K562 (cell line): ENCODE measurements around the gene ASB15. TPM values are rescaled to one million over a fixed set of nuclear protein-coding genes. Genes with fewer than 3 reads are reported as not detected.

Experiments
- CEBPG ChIP-seq, 3 experiments: fragments of 200-800 bp in 1 of 3; sonication (Bioruptor generic) in 1 of 3; sonication (generic) in 1 of 3; formaldehyde crosslinking in 1 of 3; IDR thresholded peaks in 2 of 3; conservative IDR thresholded peaks in 1 of 3; 2 replicates each; pipeline versions ENCODE4 v1.6.1 to v1.8.0; 2016 to 2022; ENCODE audit warnings: missing compliant biosample characterization in 2 of 3, missing genetic modification characterization in 2 of 3, mild to moderate bottlenecking in 1 of 3, missing genetic modification reagents in 1 of 3
- GABPB2 ChIP-seq: fragments of 250-450 bp; sonication (Bioruptor Pico); conservative IDR thresholded peaks from 2 replicates; pipeline ENCODE4 v1.5.1; 2021; ENCODE audit warnings: mild to moderate bottlenecking
- IRF2 ChIP-seq: sonication (generic); formaldehyde crosslinking; IDR thresholded peaks from 2 replicates; pipeline ENCODE4 v1.8.1; 2022; ENCODE audit warnings: mild to moderate bottlenecking, missing genetic modification reagents
- KAT7 ChIP-seq: sonication (generic); formaldehyde crosslinking; IDR thresholded peaks from 2 replicates; pipeline ENCODE4 v1.8.0; 2022; ENCODE audit warnings: missing genetic modification reagents, mild to moderate bottlenecking, borderline replicate concordance
- LEF1 ChIP-seq: fragments of 450-650 bp; IDR thresholded peaks from 2 replicates; pipeline ENCODE4 v1.6.1; 2016; ENCODE audit warnings: mild to moderate bottlenecking
- POLR2A ChIP-seq: fragments of 450-650 bp; conservative IDR thresholded peaks from 2 replicates; pipeline ENCODE4 v1.6.1; 2016
- POU5F1 ChIP-seq: fragments of 150-350 bp; IDR thresholded peaks from 2 replicates; pipeline ENCODE4 v1.6.1; 2014; ENCODE audit warnings: borderline replicate concordance, low read length, low read depth, mild to moderate bottlenecking; ENCODE audit not compliant: partially characterized antibody
- RBM17 ChIP-seq: fragments of 200-400 bp; formaldehyde crosslinking; IDR thresholded peaks from 2 replicates; pipeline ENCODE4 v1.6.1; 2017; ENCODE audit warnings: low read depth, mild to moderate bottlenecking, low read length, borderline replicate concordance
- SIX5 ChIP-seq, 2 experiments: IDR thresholded peaks; 2 replicates each; pipeline ENCODE4 v1.6.1; 2011; ENCODE audit warnings: low read length in 2 of 2, borderline replicate concordance in 1 of 2, low read depth in 1 of 2, mild to moderate bottlenecking in 1 of 2, moderate library complexity in 1 of 2; ENCODE audit not compliant: insufficient read depth in 1 of 2
- ZNF239 ChIP-seq: fragments of 250-450 bp; sonication (Bioruptor Pico); IDR thresholded peaks from 2 replicates; pipeline ENCODE4 v1.4.0; 2020; ENCODE audit warnings: mild to moderate bottlenecking
- ZNF561 ChIP-seq: fragments of 450-650 bp; formaldehyde crosslinking; conservative IDR thresholded peaks from 2 replicates; pipeline ENCODE4 v1.4.0; 2020; ENCODE audit warnings: mild to moderate bottlenecking, moderate library complexity
- ZNF589 ChIP-seq: fragments of 200-800 bp; sonication (Bioruptor generic); IDR thresholded peaks from 2 replicates; pipeline ENCODE4 v1.6.1; 2016; ENCODE audit warnings: low read depth, missing genetic modification characterization, missing compliant biosample characterization
- polyA plus RNA-seq, 8 experiments: library from polyadenylated mRNA; depleted of rRNA in 4 of 8; stranded (reverse) in 5 of 8; unstranded in 3 of 8; fragments of >200 nt; fragmentation: Nextera tagmentation in 2 of 8; fragmentation: Illumina TruSeq in 1 of 8; extraction: Ambion mirVana in 2 of 8; extraction: Trizol in 1 of 8; gene quantifications; 2 replicates each; pipeline versions ENCODE4 v1.2.1 to v1.2.3, GENCODE V29; 2011 to 2014; ENCODE audit warnings: inconsistent platforms in 1 of 8, missing spikeins in 1 of 8
- total RNA-seq, 7 experiments: library from RNA; depleted of rRNA in 6 of 7; stranded (reverse); fragments of >200 nt in 6 of 7; fragmentation: Illumina TruSeq in 2 of 7; extraction: Trizol in 2 of 7; gene quantifications; 2 replicates each; pipeline versions ENCODE4 v1.2.1 to v1.2.3, GENCODE V29; 2011 to 2021; ENCODE audit warnings: low replicate concordance in 1 of 7
- TF ChIP-seq, protein P1 (sequence below): IDR thresholded peaks from 3 replicates; pipeline ENCODE4 v1.6.1; 2011; ENCODE audit warnings: borderline replicate concordance, mild to moderate bottlenecking, moderate library complexity; ENCODE audit not compliant: insufficient read length; ENCODE audit errors: extremely low read depth
- TF ChIP-seq, protein P2 (sequence below): fragments of 250-450 bp; sonication (Bioruptor Pico); IDR thresholded peaks from 2 replicates; pipeline ENCODE4 v1.5.0; 2021
- TF ChIP-seq, protein P3 (sequence below): fragments of 250-450 bp; sonication (Bioruptor Pico); IDR thresholded peaks from 2 replicates; pipeline ENCODE4 v1.9.0; 2021; ENCODE audit warnings: mild to moderate bottlenecking
- TF ChIP-seq, protein P4 (sequence below), 2 experiments: fragments of 450-650 bp; IDR thresholded peaks; 2 replicates each; pipeline ENCODE4 v1.6.1; 2016
- TF ChIP-seq, protein P5 (sequence below): fragments of 450-650 bp; IDR thresholded peaks from 2 replicates; pipeline ENCODE4 v1.6.1; 2018; ENCODE audit warnings: mild to moderate bottlenecking, low read depth; ENCODE audit not compliant: partially characterized antibody

The ASB15 gene
- total and polyA plus RNA-seq, 9 of the 15 experiments (the other 6 are each of a cell fraction or from before 2014, with no cell fraction given), result 0.03 to 0.14 (median 0.04) TPM; not detected in 3

DNA sequence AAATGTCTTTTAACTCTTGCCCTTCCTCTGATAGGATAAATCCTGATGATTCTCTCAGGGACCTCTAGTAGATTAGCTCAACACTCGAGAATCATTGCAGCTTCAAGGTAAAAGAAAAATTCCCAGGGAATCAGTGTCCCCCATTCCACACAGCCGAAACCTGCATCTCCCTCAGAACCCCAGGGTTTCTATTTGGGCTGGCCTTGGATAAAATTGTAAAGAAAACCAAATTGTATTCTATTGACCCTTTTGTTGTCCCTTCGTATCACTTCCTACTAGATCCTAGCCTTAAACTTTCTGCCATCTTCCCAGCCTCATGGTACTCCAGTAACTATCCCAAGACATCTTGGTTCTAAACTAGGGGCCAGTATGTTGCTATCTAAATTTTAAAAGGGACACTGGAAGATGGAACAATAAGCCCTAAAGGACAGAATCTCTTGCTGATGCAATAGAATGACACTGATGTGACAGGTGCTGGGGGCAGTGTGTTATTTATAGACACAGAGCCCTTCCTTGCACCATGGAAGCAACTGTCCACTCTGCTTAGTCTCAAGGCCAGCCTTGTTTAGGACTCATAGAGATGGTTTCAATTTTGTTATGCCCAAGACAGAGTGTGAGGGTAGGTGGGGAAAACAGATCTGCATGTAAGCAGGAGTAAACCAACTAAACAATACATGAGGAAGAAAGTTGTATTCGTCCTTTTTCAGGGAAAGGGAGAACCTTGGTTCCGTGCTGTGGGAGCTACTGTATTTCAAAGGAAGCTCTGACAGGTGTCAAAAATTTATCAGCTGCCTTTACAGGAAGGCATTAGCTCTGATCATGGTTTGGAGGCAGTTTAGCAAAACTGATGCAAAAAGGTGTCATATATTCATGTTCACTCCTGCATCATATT, 7.6 kb downstream of the ASB15 start (continued):
- TF ChIP-seq, protein P1, sequence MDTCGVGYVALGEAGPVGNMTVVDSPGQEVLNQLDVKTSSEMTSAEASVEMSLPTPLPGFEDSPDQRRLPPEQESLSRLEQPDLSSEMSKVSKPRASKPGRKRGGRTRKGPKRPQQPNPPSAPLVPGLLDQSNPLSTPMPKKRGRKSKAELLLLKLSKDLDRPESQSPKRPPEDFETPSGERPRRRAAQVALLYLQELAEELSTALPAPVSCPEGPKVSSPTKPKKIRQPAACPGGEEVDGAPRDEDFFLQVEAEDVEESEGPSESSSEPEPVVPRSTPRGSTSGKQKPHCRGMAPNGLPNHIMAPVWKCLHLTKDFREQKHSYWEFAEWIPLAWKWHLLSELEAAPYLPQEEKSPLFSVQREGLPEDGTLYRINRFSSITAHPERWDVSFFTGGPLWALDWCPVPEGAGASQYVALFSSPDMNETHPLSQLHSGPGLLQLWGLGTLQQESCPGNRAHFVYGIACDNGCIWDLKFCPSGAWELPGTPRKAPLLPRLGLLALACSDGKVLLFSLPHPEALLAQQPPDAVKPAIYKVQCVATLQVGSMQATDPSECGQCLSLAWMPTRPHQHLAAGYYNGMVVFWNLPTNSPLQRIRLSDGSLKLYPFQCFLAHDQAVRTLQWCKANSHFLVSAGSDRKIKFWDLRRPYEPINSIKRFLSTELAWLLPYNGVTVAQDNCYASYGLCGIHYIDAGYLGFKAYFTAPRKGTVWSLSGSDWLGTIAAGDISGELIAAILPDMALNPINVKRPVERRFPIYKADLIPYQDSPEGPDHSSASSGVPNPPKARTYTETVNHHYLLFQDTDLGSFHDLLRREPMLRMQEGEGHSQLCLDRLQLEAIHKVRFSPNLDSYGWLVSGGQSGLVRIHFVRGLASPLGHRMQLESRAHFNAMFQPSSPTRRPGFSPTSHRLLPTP, result no peak
- TF ChIP-seq, protein P2, sequence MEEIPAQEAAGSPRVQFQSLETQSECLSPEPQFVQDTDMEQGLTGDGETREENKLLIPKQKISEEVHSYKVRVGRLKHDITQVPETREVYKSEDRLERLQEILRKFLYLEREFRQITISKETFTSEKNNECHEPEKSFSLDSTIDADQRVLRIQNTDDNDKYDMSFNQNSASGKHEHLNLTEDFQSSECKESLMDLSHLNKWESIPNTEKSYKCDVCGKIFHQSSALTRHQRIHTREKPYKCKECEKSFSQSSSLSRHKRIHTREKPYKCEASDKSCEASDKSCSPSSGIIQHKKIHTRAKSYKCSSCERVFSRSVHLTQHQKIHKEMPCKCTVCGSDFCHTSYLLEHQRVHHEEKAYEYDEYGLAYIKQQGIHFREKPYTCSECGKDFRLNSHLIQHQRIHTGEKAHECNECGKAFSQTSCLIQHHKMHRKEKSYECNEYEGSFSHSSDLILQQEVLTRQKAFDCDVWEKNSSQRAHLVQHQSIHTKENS (CRISPR knock-in tag), result no peak
- no peak for TF ChIP-seq ZNF561 (CRISPR knock-in tag)
- TF ChIP-seq, protein P3, sequence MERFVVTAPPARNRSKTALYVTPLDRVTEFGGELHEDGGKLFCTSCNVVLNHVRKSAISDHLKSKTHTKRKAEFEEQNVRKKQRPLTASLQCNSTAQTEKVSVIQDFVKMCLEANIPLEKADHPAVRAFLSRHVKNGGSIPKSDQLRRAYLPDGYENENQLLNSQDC (CRISPR knock-in tag), result no peak
- peak; percentile 83; the same call in 1 of the 2 replicates for TF ChIP-seq LEF1
- peak; percentile 94 for TF ChIP-seq ZNF589 (CRISPR knock-in tag)
- no peak for TF ChIP-seq IRF2
- TF ChIP-seq CEBPG (CRISPR knock-in tag; IDR thresholded peaks at IDR 0.05), result peak; percentile 97
- peak; percentile 96 to 99 for TF ChIP-seq CEBPG (tag; conservative IDR thresholded peaks at IDR 0.05 in 1 of 2, IDR thresholded peaks at IDR 0.05 in 1 of 2)
- TF ChIP-seq POLR2A, result no peak
- no peak for TF ChIP-seq RBM17
- peak; percentile 9; the same call in 1 of the 2 replicates for TF ChIP-seq GABPB2 (CRISPR knock-in tag)
- TF ChIP-seq POU5F1, result no peak
- TF ChIP-seq, protein P4, sequence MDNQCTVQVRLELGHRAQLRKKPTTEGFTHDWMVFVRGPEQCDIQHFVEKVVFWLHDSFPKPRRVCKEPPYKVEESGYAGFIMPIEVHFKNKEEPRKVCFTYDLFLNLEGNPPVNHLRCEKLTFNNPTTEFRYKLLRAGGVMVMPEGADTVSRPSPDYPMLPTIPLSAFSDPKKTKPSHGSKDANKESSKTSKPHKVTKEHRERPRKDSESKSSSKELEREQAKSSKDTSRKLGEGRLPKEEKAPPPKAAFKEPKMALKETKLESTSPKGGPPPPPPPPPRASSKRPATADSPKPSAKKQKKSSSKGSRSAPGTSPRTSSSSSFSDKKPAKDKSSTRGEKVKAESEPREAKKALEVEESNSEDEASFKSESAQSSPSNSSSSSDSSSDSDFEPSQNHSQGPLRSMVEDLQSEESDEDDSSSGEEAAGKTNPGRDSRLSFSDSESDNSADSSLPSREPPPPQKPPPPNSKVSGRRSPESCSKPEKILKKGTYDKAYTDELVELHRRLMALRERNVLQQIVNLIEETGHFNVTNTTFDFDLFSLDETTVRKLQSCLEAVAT (IDR thresholded peaks at IDR 0.05), result no peak
- no peak for TF ChIP-seq KAT7 (CRISPR knock-in tag)
- no peak for TF ChIP-seq SIX5 (IDR thresholded peaks at IDR 0.05; ENCODE audit: borderline replicate concordance in 1 of 2, insufficient read depth in 1 of 2, low read depth in 1 of 2, low read length in 2 of 2)
- TF ChIP-seq ZNF239 (CRISPR knock-in tag), result peak; percentile 9; the same call in 1 of the 2 replicates
- TF ChIP-seq, protein P5, sequence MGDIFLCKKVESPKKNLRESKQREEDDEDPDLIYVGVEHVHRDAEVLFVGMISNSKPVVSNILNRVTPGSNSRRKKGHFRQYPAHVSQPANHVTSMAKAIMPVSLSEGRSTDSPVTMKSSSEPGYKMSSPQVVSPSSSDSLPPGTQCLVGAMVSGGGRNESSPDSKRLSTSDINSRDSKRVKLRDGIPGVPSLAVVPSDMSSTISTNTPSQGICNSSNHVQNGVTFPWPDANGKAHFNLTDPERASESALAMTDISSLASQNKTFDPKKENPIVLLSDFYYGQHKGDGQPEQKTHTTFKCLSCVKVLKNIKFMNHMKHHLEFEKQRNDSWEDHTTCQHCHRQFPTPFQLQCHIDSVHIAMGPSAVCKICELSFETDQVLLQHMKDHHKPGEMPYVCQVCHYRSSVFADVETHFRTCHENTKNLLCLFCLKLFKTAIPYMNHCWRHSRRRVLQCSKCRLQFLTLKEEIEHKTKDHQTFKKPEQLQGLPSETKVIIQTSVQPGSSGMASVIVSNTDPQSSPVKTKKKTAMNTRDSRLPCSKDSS, result no peak
